ENCODE measurements around the gene CPNE6. TPM values are rescaled to one million over a fixed set of nuclear protein-coding genes. Genes with fewer than 3 reads are reported as not detected.

CPNE6 gene
- total and polyA plus RNA-seq, 2 of the 13 experiments (the other 11 are each of a cell fraction or from before 2014, with no cell fraction given): not detected

DNA sequence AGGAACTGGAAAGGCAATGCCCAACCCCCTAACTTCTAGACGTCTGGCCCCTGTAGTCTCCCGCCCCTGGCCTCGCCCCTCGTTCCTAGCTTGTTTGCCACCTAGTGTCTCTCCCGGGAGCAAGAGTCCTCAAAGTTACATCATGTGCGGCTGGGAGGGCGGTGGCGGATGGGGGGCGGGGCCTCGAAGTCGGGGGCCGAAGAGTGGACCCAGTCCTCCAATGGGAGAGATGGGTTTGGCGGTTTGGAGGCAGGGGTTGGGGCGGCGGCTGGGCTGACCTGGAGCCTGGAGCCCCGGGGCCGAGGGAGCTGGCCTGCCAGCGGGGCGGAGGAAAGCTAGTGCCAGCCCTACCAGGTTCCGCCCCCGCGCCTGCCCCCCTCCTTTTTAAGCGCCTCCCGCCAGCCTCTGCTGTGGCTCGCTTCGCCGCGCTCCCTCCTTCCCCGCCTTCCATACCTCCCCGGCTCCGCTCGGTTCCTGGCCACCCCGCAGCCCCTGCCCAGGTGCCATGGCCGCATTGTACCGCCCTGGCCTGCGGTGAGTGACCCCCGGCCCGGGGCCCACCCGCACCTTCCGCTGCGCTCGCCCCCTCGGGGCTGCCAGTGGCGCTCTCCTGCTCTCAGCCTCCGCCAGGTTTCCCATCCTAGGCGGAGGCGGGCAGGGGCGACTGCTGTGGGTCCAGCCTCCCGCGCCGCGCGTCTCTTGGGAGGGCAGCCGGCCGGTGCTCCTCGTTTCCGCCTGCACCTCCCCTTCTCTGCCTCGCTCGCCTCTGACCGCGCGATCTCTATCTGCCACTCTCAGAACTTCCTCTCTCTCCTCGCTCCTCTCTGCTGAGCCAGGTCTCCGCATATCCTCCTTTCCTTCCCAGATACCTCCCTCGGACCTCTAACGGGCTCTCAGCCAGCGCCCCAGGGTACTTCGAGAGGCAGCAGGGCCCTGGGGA lies 22.8 kb downstream of the CPNE6 start, which contains the start of gene PCK2 (continued):
- 0 out of 2 replicates have a peak, but pooled peaks have one; percentile 75 for TF ChIP-seq ZNF354B (CRISPR knock-in tag; IDR thresholded peaks at IDR 0.05)
- TF ChIP-seq MEF2D (CRISPR knock-in tag; IDR thresholded peaks at IDR 0.05): peak; percentile 87
- TF ChIP-seq AGO2 (optimal IDR thresholded peaks at IDR 0.05; ENCODE audit: low read depth, low read length): peak; percentile 100
- TF ChIP-seq, protein P1, sequence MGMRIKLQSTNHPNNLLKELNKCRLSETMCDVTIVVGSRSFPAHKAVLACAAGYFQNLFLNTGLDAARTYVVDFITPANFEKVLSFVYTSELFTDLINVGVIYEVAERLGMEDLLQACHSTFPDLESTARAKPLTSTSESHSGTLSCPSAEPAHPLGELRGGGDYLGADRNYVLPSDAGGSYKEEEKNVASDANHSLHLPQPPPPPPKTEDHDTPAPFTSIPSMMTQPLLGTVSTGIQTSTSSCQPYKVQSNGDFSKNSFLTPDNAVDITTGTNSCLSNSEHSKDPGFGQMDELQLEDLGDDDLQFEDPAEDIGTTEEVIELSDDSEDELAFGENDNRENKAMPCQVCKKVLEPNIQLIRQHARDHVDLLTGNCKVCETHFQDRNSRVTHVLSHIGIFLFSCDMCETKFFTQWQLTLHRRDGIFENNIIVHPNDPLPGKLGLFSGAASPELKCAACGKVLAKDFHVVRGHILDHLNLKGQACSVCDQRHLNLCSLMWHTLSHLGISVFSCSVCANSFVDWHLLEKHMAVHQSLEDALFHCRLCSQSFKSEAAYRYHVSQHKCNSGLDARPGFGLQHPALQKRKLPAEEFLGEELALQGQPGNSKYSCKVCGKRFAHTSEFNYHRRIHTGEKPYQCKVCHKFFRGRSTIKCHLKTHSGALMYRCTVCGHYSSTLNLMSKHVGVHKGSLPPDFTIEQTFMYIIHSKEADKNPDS (CRISPR knock-in tag; IDR thresholded peaks at IDR 0.05): no peak
- TF ChIP-seq ZNF496 (CRISPR knock-in tag; IDR thresholded peaks at IDR 0.05; ENCODE audit: insufficient replicate concordance): no peak
- TF ChIP-seq ZNF251 (CRISPR knock-in tag; IDR thresholded peaks at IDR 0.05): no peak
- TF ChIP-seq MAFF (IDR thresholded peaks at IDR 0.05; ENCODE audit: low read depth, low read length): no peak
- TF ChIP-seq SAP130 (CRISPR knock-in tag; IDR thresholded peaks at IDR 0.05; ENCODE audit: low read depth): peak; percentile 96
- TF ChIP-seq ZNF777 (CRISPR knock-in tag; IDR thresholded peaks at IDR 0.05): peak; percentile 91
- TF ChIP-seq KLF13 (CRISPR knock-in tag; IDR thresholded peaks at IDR 0.05): peak; percentile 97; the same call in 1 of the 2 replicates
- TF ChIP-seq, protein P2, sequence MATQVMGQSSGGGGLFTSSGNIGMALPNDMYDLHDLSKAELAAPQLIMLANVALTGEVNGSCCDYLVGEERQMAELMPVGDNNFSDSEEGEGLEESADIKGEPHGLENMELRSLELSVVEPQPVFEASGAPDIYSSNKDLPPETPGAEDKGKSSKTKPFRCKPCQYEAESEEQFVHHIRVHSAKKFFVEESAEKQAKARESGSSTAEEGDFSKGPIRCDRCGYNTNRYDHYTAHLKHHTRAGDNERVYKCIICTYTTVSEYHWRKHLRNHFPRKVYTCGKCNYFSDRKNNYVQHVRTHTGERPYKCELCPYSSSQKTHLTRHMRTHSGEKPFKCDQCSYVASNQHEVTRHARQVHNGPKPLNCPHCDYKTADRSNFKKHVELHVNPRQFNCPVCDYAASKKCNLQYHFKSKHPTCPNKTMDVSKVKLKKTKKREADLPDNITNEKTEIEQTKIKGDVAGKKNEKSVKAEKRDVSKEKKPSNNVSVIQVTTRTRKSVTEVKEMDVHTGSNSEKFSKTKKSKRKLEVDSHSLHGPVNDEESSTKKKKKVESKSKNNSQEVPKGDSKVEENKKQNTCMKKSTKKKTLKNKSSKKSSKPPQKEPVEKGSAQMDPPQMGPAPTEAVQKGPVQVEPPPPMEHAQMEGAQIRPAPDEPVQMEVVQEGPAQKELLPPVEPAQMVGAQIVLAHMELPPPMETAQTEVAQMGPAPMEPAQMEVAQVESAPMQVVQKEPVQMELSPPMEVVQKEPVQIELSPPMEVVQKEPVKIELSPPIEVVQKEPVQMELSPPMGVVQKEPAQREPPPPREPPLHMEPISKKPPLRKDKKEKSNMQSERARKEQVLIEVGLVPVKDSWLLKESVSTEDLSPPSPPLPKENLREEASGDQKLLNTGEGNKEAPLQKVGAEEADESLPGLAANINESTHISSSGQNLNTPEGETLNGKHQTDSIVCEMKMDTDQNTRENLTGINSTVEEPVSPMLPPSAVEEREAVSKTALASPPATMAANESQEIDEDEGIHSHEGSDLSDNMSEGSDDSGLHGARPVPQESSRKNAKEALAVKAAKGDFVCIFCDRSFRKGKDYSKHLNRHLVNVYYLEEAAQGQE (IDR thresholded peaks at IDR 0.05; ENCODE audit: borderline replicate concordance in 1 of 2, low read depth in 1 of 2, low read length in 2 of 2): peak in 1 of 2 experiments; percentile 79; a peak in 2 of 4 replicates
- TF ChIP-seq NCOA2 (CRISPR knock-in tag; IDR thresholded peaks at IDR 0.05): peak; percentile 82
- TF ChIP-seq, protein P3, sequence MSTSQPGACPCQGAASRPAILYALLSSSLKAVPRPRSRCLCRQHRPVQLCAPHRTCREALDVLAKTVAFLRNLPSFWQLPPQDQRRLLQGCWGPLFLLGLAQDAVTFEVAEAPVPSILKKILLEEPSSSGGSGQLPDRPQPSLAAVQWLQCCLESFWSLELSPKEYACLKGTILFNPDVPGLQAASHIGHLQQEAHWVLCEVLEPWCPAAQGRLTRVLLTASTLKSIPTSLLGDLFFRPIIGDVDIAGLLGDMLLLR (CRISPR knock-in tag; IDR thresholded peaks at IDR 0.05): peak; percentile 93
- TF ChIP-seq, protein P4, sequence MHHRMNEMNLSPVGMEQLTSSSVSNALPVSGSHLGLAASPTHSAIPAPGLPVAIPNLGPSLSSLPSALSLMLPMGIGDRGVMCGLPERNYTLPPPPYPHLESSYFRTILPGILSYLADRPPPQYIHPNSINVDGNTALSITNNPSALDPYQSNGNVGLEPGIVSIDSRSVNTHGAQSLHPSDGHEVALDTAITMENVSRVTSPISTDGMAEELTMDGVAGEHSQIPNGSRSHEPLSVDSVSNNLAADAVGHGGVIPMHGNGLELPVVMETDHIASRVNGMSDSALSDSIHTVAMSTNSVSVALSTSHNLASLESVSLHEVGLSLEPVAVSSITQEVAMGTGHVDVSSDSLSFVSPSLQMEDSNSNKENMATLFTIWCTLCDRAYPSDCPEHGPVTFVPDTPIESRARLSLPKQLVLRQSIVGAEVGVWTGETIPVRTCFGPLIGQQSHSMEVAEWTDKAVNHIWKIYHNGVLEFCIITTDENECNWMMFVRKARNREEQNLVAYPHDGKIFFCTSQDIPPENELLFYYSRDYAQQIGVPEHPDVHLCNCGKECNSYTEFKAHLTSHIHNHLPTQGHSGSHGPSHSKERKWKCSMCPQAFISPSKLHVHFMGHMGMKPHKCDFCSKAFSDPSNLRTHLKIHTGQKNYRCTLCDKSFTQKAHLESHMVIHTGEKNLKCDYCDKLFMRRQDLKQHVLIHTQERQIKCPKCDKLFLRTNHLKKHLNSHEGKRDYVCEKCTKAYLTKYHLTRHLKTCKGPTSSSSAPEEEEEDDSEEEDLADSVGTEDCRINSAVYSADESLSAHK (CRISPR knock-in tag; IDR thresholded peaks at IDR 0.05; ENCODE audit: borderline replicate concordance): peak; percentile 81; the same call in 1 of the 2 replicates

Measured in HepG2 (cell line).